NOMO-1 treated with DMSO at 0.1 percent for 48 hours (cell line): Measurements from ENCODE around the gene CRABP1.
A peak's percentile ranks its signal among the peaks of the same experiment; 100 is the strongest.

Source experiments
- DNase-seq: peaks from one replicate; lab custom pipeline; 2025; ENCODE audit not compliant: unreplicated experiment; lab: John Stamatoyannopoulos, UW

The CRABP1 gene

DNA sequence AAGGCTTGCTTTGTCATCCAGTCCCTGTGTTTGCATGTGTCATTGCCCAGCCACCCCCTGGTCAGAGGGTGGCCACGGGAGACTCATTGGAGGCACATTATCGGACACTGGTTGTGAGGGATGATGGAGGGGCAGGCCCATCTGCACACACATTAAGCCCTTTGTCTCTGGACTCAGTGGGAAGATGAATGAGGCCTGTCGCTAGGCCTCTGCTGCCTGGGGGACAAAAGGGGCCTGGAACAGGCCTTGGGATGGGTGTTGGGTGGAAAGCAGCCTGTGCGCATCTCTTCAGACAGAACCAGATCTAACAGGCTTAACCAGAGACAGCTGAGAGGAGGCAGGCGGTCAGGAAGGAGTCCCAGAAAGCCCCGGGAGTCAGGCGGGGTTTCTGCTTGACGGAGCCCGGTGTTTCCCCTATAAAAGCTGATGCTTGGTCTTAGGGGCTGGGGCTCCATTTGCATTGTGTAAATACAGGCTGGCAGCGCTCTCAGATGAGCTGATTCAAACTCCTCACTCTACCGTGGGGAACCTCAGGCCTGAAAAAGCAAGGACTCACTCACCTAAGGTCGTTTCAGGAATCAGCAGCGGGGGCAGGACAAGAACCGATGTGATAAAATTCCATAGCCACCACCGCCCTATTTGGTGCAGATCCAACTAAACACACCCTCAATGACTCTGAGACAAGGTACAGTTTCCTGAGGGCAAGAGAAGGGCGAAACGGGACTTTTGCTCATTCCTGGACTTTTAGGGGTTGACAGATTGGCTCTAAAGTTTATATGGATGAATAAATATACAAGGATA is 23.7 kb upstream of the CRABP1 start:
- no peak for DNase-seq

- DNase-seq, result no peak
These were observed 22.9 kb upstream of the CRABP1 start for GRCh38 chr15:78317145-78317836.

DNA sequence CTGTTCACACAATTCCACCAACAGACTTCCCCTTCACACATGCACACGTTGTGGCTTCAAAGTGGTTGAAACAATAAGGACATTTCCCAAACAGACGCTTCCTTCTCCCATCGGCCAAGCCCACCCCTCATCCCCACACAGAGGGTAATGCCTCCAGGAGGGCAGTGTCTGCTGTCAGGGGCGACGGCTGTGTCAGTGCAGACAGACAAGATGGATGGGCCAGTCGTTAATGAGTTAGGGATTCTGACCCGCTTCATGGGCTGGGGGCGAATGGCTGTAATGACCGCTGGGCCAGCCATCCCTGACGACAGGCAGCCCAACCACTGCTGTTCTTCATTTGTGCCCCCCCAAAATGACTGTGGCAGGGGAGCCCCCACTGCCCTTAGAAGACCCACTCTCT is 20.6 kb upstream of the CRABP1 start:
- no peak for DNase-seq

- DNase-seq, result no peak
These were observed 20.0 kb upstream of the CRABP1 start for GRCh38 chr15:78320183-78320582.

DNA sequence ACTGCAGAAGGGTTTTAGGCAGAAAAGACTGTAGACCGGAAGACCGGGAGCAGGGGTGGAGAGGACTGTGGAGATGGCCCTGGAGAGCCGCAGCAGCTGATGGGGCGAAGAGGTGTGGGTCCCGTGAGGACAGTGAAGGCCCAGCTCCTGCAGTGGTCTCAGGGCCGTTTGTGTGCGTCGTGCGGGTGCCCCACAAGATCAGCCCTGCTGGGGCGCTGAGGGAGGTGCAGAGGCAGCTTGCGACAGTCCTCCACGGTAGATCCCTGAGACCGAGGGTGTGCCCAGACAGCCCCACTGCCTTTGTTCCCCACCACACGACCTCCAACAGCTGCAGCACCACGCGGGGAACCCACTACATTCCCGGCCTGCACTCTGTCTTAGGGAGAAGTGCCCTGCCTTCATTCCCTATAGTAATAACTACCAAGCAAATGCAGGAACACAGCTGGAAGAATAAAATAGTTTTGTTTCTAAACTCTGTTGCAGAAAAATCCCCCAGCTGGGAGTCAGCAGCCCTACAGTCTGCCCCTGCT is 19.0 kb upstream of the CRABP1 start:
- no peak for DNase-seq

DNA sequence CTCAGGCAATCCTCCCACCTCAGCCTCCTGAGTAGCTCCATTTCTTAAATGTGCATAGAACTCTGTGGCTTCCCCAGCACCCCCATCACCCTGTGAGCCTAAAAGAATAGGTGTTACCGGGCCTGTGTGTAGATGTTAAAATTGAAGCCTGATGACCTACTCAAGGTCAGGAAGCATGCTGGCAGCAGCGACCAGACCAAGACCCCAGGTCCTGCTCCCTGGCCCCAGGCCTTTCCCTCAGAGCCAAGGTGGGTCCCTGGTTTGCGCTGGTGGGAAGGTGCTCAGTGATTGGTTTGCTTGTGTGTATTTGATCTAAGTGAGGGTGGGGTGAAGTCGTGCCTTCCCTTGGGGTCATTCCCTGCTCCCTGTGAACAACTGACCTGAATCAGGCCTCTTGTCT is 18.4 kb upstream of the CRABP1 start:
- DNase-seq, result no peak

DNA sequence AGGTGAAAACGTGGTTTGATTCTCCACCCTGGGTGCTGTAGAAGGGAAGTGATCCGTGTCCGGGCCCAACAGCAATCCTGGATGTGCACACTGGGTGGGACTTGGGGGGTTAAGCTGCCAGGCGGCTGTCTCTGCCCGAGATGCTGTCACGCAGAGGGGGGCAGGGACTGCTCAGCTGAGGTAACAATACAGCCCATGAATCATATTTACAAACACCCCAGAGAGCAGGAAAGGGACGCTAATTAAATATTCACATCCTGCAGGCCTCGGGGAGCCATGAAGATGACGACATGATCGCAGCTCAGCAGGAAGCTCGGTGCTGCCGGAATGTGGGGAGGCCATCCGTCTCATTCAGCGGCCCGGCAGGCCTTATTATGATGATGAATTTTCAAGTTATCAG is 17.9 kb upstream of the CRABP1 start:
- DNase-seq, result no peak

DNA sequence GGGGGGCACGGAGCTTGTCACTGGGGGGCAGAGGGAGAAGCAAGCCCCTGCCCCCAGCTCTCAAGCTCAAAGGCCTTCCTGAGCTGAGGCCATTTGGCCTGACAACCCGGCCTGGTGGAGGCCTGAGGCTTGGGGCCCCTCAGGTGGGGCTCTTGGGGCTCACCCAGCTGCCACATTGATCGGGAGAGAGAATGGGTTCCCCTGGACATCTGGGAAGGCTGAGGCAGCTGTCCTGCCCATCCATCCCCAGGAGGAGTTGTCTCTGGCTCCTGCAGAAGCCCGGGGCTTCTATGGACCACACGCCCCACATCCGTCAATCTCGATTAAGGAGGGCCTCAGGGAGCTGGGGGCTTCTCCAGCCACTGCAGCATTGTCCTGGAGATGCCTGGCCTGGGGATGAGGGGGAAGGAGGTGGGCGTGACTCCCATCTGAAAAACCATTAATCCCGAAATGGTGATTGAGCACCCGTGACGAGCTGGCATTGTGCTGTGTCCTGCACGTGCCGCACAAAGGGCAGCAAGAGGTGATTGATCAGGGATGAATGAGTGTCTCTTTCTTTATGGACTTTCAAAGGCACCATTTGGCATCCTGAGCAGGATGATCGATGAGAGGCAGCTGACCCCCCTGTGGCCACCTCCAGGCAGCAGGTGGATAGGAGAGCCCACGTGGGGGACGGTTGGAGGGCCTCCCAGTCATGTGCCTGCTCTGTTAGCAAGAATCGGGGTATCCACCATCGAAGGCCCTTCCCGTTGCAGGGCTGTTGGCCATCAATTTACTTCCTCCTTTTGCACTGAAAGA is 17.2 kb upstream of the CRABP1 start:
- peak; percentile 66 for DNase-seq

DNA sequence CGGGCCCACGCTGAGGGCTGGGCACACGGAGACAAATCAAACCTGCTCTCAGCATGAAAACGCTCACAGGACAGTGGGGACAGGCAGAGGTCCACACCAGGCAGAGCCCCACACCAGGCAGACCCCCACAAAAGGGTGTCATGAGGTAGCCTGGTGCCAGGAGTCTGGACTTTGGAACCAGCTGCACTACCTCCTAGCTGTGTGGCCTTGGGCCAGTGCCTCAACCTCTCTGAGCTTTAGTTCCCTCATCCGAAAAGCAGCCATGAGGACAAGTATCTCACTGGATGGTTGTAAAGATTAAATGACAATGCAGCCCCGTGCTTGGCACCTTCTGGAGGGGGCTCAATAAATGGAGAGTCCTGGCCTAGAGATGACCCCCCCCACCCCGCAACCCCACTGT is 16.5 kb upstream of the CRABP1 start:
- no peak for DNase-seq

DNA sequence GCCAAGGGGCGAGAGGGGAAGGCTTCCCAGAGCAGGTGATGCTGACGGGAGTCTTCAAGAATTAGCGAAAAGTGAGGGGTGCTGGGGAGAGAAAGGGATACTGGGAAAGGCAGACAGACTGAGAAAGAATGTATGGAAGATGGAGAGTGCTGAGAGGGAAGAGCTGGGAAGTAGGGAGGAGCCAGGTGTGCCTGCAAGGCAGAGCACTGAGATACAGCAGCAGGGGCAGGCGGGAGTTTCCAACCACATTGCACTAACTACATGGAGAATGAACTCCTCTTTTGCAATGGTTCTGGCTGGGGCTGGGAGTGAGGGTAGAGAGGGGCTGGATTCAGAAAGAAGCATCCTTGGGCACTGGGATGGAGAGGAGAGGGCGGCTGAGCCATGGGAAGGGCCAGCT is 16.0 kb upstream of the CRABP1 start:
- DNase-seq, result no peak

DNA sequence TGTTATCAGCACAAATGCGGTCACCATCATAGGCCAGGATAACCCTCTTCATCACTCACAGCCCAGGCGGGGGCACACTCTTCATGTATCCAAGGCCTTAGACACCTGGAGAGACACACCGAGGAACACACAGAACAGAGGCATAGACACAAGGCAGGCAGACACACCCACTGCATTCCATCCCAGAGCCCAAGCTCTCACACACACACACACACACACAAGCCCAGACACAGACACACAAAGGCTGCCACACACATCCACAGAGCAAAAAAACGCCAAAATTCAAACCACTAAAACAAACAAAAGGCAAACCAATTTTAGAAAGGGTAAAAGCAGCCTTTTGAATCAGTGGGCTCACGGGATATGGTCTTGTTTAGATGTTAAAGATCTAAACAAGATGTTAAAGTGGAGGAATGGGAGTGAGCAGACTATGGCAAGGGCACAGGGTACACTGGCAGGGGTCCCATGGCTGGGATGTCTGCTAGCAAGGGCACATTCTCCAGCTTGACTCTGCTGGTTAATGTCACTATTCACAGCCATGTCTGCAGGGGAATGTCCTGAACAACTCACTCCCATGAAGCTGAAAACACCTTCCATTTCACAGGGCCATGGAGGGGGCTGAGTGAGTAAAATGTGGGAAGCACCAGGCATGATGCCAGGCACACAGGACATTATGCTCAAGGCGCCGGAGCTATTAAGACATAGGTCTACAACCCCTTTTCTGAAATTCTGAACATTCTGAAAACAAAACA is 14.9 kb upstream of the CRABP1 start:
- DNase-seq, result no peak

DNA sequence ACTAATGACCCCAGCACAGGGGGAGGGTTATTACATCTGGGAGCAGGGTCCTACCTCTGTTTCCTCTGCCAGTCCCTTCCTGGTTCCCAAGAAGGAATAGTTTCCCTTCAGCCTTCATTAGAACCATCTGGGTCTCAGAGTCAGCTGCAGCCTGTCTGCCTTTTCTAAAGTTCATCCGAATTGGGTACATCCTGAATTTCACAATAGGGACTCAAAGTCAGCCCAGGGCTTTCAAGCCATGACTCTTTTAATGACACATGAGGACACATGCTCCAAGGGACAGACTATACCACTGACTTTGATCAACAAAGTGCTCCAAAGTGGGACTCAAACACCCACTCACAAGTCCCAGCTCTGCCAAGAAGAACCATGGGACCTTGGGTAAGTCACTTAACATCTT is 12.7 kb upstream of the CRABP1 start:
- peak; percentile 54 for DNase-seq

DNA sequence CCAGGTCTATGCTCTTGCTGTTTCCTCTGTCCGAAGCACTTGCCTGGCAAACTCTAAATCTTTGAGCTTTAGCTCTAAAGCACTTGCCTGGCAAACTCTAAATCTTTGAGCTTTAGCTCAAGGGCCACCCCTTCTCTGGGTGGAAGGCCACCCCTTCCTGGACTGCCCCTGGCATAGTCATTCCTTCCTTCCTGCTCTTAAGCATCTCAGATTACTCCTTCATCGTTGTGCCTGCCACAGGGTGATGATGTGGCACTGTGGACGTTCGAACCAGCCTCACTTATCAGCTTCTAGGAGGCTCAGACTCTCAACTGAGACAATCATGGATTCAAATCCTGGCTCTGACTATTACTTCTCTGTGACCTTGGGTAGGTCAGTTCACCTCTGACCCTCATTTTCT is 10.5 kb upstream of the CRABP1 start:
- no peak for DNase-seq

DNA sequence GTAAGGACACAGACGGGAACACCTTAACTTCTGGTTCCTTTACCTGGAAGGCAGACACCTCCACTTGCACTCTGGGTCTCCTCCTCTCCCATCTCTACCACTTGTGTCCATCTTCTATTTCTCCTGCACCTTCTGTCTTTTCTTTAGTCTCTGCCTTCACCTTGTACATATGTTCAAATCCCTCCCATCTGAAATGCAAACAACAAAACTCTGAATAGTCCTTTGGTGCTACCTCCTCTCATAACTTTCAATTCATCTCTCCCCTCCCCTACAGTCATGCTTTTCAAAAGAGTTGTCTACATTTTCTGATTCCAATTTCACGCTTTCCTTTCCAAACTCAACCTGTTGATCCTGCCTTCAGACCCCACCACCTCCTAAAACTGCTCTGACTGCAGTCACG is 5.3 kb upstream of the CRABP1 start:
- DNase-seq, result no peak

DNA sequence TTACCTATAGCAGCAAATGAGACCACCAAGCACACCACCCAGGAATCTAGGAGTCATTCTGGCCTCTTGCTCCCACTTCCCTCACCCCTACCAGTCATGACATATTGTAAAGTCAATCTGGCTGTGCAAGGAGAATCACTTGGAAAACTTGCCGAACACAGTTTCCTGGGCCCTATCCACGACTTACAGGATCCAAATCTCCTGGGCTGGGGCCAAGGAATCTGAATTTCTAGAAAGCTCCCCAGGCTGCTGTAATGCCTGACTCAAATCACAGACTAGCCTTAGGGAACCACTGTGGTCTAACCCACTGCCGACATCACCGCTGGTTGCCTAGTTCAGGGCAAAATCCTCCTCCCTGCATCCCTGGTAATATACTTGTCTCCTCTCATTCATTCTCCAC is 4.2 kb upstream of the CRABP1 start:
- DNase-seq, result no peak

GRCh38 chr15:78338781-78339180 is 1.4 kb upstream of the CRABP1 start:
- DNase-seq, result no peak

DNA sequence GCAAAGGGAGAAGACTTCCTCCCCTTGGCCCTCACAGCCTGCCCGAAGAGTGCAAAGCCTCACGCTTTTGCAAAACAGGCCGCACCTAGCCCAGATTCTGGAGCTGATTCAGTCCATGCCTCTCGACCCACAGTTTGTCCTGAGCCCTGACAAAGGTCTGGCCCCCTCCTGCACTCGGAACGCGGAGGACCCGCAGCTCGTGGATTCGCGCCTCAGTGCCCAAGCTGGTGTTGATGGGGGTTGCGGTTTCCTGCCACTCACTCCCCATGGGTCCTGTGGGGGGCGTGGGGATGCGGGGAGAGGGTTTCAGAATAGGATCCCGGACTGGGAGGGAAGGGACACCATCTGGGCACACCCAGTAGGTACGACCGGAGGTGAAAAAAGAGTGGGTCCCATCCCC is 594 bp upstream of the CRABP1 start:
- no peak for DNase-seq

- DNase-seq, result no peak
These were observed 1.2 kb downstream of the CRABP1 start for GRCh38 chr15:78341057-78341987.

GRCh38 chr15:78342021-78342420 is 1.9 kb downstream of the CRABP1 start:
- no peak for DNase-seq
